Calu3 (cell line): ENCODE results near the gene GLT1D1. TPM values are rescaled to one million over a fixed set of nuclear protein-coding genes. Genes with fewer than 3 reads are reported as not detected.
A peak's percentile ranks its signal among the peaks of the same experiment; 100 is the strongest.

Source experiments
- BruUV-seq: library from RNA; stranded (reverse); fragments of 400-500 nt; replicated peaks from 2 replicates; lab custom pipeline; 2021; lab: Mats Ljungman, UMichigan
- CTCF ChIA-PET: fragments of 300-600 bp; sonication (Branson Sonifier 250); formaldehyde crosslinking; loops from one replicate; lab custom pipeline; 2022; ENCODE audit warnings: antibody characterized with exemption; lab: Charles Lee
- DNase-seq: peaks from one replicate; pipeline ENCODE4 v3.0.0; 2022
- H3K27ac Mint-ChIP-seq: one replicate; pipeline ENCODE4 v1.8.0; 2022; ENCODE audit warnings: mixed read lengths; ENCODE audit not compliant: unreplicated experiment
- H3K27me3 Mint-ChIP-seq: one replicate; pipeline ENCODE4 v1.8.0; 2022; ENCODE audit warnings: mixed read lengths; ENCODE audit not compliant: unreplicated experiment
- H3K36me3 Mint-ChIP-seq: one replicate; pipeline ENCODE4 v1.8.0; 2022; ENCODE audit warnings: mild to moderate bottlenecking, moderate library complexity, mixed read lengths; ENCODE audit not compliant: insufficient read depth, unreplicated experiment
- H3K4me1 Mint-ChIP-seq: one replicate; pipeline ENCODE4 v1.8.0; 2022; ENCODE audit warnings: mild to moderate bottlenecking, low read depth, mixed read lengths; ENCODE audit not compliant: unreplicated experiment
- H3K4me3 Mint-ChIP-seq: one replicate; pipeline ENCODE4 v1.8.0; 2022; ENCODE audit warnings: mild to moderate bottlenecking, low read depth, moderate library complexity, mixed read lengths; ENCODE audit not compliant: unreplicated experiment
- H3K9me3 Mint-ChIP-seq: one replicate; pipeline ENCODE4 v1.8.0; 2022; ENCODE audit warnings: low read depth, mixed read lengths; ENCODE audit not compliant: unreplicated experiment
- CTCF ChIP-seq: fragments of 200-600 bp; IDR thresholded peaks from one replicate; pipeline ENCODE4 v1.8.0; 2022; ENCODE audit warnings: antibody characterized with exemption; ENCODE audit not compliant: unreplicated experiment
- intact Hi-C: fragments of 100-400 bp; cut with micrococcal nuclease; formaldehyde crosslinking; loops from one replicate; pipeline ENCODE4 v1.10.0; 2022; ENCODE audit not compliant: unreplicated experiment
- total RNA-seq: library from RNA; stranded (reverse); gene quantifications from 2 replicates; pipeline ENCODE4 v1.2.3, GENCODE V29; 2022

The GLT1D1 gene
- total RNA-seq, 1 experiment from 2014 or later = not detected

GRCh38 chr12:128823916-128824839 is 29.1 kb upstream of the GLT1D1 start, which contains the start of gene SLC15A4:
Gene SLC15A4 (minus strand): TSS chr12:128823958. CDS start chr12:128823943, 15 bp downstream.
- Mint-ChIP-seq H3K27me3 (no peaks in the 10 kb centered on the region), H3K4me1 (peaks cover 22% of the 10 kb centered on the region), H3K9me3 (no peaks in the 10 kb centered on the region), H3K36me3 (peaks cover 23% of the 10 kb centered on the region), H3K4me3 (peak within 1 kb of the TSS; percentile 77), H3K27ac (peak within 1 kb of the TSS; percentile 68)
- intact Hi-C loops = no loop called here
- DNase-seq = peak; percentile 99
- no peak for TF ChIP-seq CTCF
- CTCF ChIA-PET = interaction anchor here (0.5 kb wide), 2 partner anchors 18 to 25 kb away, joined by 3 to 4 read pairs; no protein-coding TSS in a partner anchor
- TSS peak; percentile 82 for BruUV-seq

- Mint-ChIP-seq H3K27me3 (no peaks in the 10 kb centered on the region), H3K36me3 (peaks cover 23% of the 10 kb centered on the region), H3K4me1 (peaks cover 15% of the 10 kb centered on the region), H3K27ac (no peak overlapping the region), H3K9me3 (no peaks in the 10 kb centered on the region), H3K4me3 (no peak overlapping the region)
- intact Hi-C loops = no loop called here
- no peak for TF ChIP-seq CTCF
- no TSS peak for BruUV-seq
- CTCF ChIA-PET = interaction anchor here (0.7 kb wide), 1 partner anchor 27 kb away, joined by 7 read pairs; no protein-coding TSS in a partner anchor
- no peak for DNase-seq
These were observed 27.4 kb upstream of the GLT1D1 start for GRCh38 chr12:128825835-128826234.

GRCh38 chr12:128827724-128828123 is 25.6 kb upstream of the GLT1D1 start:
- H3K4me3 Mint-ChIP-seq = no peak overlapping the region
- intact Hi-C loops = no loop called here
- peaks cover 23% of the 10 kb centered on the region for H3K36me3 Mint-ChIP-seq
- no peak for DNase-seq
- no peaks in the 10 kb centered on the region for H3K9me3 Mint-ChIP-seq
- TF ChIP-seq CTCF = no peak
- CTCF ChIA-PET = no interaction called here
- H3K4me1 Mint-ChIP-seq = no peaks in the 10 kb centered on the region
- H3K27me3 Mint-ChIP-seq = no peaks in the 10 kb centered on the region
- BruUV-seq = no TSS peak
- no peak overlapping the region for H3K27ac Mint-ChIP-seq

GRCh38 chr12:128829861-128830504 is 23.3 kb upstream of the GLT1D1 start:
- CTCF ChIA-PET = no interaction called here

More at GRCh38 chr12:128829861-128830504, 23.3 kb upstream of the GLT1D1 start:
- Mint-ChIP-seq H3K27me3 (no peaks in the 10 kb centered on the region), H3K27ac (no peak overlapping the region), H3K9me3 (no peaks in the 10 kb centered on the region), H3K4me3 (no peak overlapping the region), H3K36me3 (peaks cover 5% of the 10 kb centered on the region), H3K4me1 (no peaks in the 10 kb centered on the region)
- TF ChIP-seq CTCF = no peak
- no TSS peak for BruUV-seq
- intact Hi-C loops = no loop called here
- no peak for DNase-seq
